Measurements from ENCODE around the gene ARRDC5.

GRCh38 chr19:4937060-4937459 lies 34.4 kb upstream of the ARRDC5 start:
- no peak for TF ChIP-seq REST (IDR thresholded peaks at IDR 0.05; ENCODE audit: insufficient read depth in 1 of 2, low read depth in 2 of 2, low read length in 2 of 2)
- no peak for TF ChIP-seq FOXP2 (optimal IDR thresholded peaks at IDR 0.05; ENCODE audit: borderline replicate concordance, extremely low read depth, extremely low read length, insufficient read depth)
- TF ChIP-seq POLR2AphosphoS5 (IDR thresholded peaks at IDR 0.05; ENCODE audit: low read depth, low read length) = no peak
- TF ChIP-seq SIN3A (IDR thresholded peaks at IDR 0.05; ENCODE audit: borderline replicate concordance, insufficient read depth, low read length) = no peak
- no peak for TF ChIP-seq TAF1 (IDR thresholded peaks at IDR 0.05; ENCODE audit: borderline replicate concordance, insufficient read depth, low read length)

Measured in PFSK-1 (cell line).